ENCODE data around the gene CACNA1I.
"Not testable (repeated sequence)": the region's sequence is repeated elsewhere in the genome, so short reads cannot be mapped to it uniquely, and the experiment has no call there.

CACNA1I gene

DNA sequence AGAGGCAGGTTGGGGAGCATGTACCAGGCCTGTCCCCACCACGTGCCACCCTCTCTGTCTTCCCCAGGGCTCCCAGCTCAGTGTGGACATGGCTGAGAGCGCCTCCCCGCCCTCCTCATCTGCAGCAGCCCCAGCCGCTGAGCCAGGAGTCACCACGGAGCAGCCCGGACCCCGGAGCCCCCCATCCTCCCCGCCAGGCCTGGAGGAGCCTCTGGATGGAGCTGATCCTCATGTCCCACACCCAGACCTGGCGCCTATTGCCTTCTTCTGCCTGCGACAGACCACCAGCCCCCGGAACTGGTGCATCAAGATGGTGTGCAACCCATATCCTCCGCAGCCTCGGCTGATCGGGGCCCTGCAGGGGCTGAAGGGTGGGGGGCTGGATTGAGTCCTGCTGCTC, at the start of gene CACNA1I:
TSS of gene CACNA1I (plus strand) at position 89 of the 400 bp plus-strand sequence. CDS start at position 89, 0 bp downstream.
- no peaks in the 10 kb centered on the region for H3K36me3 ChIP-seq (ENCODE audit: insufficient read depth, low read length)
- no peak within 1 kb of the TSS for H3K4me3 ChIP-seq (ENCODE audit: low read depth, low read length)
- H3K79me2 ChIP-seq (ENCODE audit: control insufficient read depth, insufficient read depth, low read length, unreplicated experiment) = no peaks in the 10 kb centered on the region
- no peaks in the 10 kb centered on the region for H3K27me3 ChIP-seq (ENCODE audit: insufficient read depth, low read length)
- H3K4me1 ChIP-seq (ENCODE audit: control insufficient read depth, insufficient read depth, low read length, unreplicated experiment) = peaks cover 9% of the 10 kb centered on the region
- H2AFZ ChIP-seq (ENCODE audit: low read length, unreplicated experiment) = no peak within 1 kb of the TSS
- H3K27ac ChIP-seq (ENCODE audit: low read depth, low read length) = no peak within 1 kb of the TSS

DNA sequence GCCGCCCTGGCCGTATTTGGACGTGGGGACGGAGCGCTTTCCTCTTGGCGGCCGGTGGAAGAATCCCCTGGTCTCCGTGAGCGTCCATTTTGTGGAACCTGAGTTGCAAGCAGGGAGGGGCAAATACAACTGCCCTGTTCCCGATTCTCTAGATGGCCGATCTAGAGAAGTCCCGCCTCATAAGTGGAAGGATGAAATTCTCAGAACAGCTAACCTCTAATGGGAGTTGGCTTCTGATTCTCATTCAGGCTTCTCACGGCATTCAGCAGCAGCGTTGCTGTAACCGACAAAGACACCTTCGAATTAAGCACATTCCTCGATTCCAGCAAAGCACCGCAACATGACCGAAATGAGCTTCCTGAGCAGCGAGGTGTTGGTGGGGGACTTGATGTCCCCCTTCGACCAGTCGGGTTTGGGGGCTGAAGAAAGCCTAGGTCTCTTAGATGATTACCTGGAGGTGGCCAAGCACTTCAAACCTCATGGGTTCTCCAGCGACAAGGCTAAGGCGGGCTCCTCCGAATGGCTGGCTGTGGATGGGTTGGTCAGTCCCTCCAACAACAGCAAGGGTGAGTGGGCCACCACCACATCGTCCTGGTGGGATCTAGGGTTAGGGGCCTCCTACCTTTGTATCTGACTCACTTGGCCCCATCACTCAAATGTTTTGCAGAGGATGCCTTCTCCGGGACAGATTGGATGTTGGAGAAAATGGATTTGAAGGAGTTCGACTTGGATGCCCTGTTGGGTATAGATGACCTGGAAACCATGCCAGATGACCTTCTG, 49.3 kb upstream of the CACNA1I start:
- not testable (repeated sequence) for H3K27me3 ChIP-seq (ENCODE audit: insufficient read depth, low read length); H2AFZ ChIP-seq (ENCODE audit: low read length, unreplicated experiment)
- Histone ChIP-seq H3K36me3 (ENCODE audit: insufficient read depth, low read length) (peaks cover 18% of the 10 kb centered on the region), H3K4me1 (ENCODE audit: control insufficient read depth, insufficient read depth, low read length, unreplicated experiment) (peaks cover 15% of the 10 kb centered on the region), H3K27ac (ENCODE audit: low read depth, low read length) (peak overlapping the region; percentile 99), H3K4me3 (ENCODE audit: low read depth, low read length) (peak overlapping the region; percentile 96), H3K79me2 (ENCODE audit: control insufficient read depth, insufficient read depth, low read length, unreplicated experiment) (peaks cover 26% of the 10 kb centered on the region)

DNA sequence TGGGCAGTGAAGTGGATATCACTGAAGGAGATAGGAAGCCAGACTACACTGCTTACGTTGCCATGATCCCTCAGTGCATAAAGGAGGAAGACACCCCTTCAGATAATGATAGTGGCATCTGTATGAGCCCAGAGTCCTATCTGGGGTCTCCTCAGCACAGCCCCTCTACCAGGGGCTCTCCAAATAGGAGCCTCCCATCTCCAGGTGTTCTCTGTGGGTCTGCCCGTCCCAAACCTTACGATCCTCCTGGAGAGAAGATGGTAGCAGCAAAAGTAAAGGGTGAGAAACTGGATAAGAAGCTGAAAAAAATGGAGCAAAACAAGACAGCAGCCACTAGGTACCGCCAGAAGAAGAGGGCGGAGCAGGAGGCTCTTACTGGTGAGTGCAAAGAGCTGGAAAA, 48.5 kb upstream of the CACNA1I start:
- not testable (repeated sequence) for H3K27me3 ChIP-seq (ENCODE audit: insufficient read depth, low read length); H2AFZ ChIP-seq (ENCODE audit: low read length, unreplicated experiment)
- Histone ChIP-seq H3K36me3 (ENCODE audit: insufficient read depth, low read length) (peaks cover 18% of the 10 kb centered on the region), H3K4me3 (ENCODE audit: low read depth, low read length) (peak overlapping the region; percentile 96), H3K79me2 (ENCODE audit: control insufficient read depth, insufficient read depth, low read length, unreplicated experiment) (peaks cover 26% of the 10 kb centered on the region), H3K4me1 (ENCODE audit: control insufficient read depth, insufficient read depth, low read length, unreplicated experiment) (peaks cover 15% of the 10 kb centered on the region), H3K27ac (ENCODE audit: low read depth, low read length) (peak overlapping the region; percentile 99)

DNA sequence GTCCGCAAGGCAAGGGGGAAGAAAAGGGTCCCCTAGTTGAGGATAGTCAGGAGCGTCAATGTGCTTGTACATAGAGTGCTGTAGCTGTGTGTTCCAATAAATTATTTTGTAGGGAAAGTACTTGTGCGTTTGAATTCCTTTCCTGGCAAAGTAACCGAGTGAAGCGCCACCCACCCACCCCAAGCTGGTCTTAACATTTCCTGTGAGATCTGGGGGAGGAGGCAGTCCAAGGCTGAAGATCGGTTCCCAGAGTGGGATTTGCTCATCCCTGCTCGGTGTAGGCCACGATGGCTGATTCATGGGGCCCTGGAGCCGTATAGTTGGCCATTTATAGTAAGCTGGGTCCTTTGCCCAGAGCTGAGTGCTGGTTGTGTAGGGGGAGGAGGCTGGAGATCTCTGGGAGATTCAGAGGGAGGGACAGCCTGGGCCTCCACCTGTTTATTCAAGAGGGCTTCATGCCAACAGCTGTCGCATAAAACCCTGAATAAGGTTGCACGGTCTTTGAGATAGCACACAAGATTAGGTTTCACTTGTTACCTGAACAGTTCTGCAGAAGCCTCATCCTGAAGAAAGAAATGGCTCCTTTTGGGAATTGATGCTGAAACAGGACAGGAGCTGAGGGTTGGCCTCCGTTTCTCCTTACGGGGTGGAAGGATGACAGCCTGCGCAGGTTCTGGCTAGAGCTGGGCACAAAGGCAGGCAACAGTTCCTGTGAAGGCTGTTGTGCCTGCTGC, 47.8 kb upstream of the CACNA1I start:
- Histone ChIP-seq H3K36me3 (ENCODE audit: insufficient read depth, low read length) (peaks cover 18% of the 10 kb centered on the region), H2AFZ (ENCODE audit: low read length, unreplicated experiment) (no peak overlapping the region), H3K79me2 (ENCODE audit: control insufficient read depth, insufficient read depth, low read length, unreplicated experiment) (peaks cover 26% of the 10 kb centered on the region), H3K27ac (ENCODE audit: low read depth, low read length) (peak overlapping the region; percentile 27), H3K27me3 (ENCODE audit: insufficient read depth, low read length) (no peaks in the 10 kb centered on the region), H3K4me1 (ENCODE audit: control insufficient read depth, insufficient read depth, low read length, unreplicated experiment) (peaks cover 14% of the 10 kb centered on the region), H3K4me3 (ENCODE audit: low read depth, low read length) (peak overlapping the region; percentile 96)

DNA sequence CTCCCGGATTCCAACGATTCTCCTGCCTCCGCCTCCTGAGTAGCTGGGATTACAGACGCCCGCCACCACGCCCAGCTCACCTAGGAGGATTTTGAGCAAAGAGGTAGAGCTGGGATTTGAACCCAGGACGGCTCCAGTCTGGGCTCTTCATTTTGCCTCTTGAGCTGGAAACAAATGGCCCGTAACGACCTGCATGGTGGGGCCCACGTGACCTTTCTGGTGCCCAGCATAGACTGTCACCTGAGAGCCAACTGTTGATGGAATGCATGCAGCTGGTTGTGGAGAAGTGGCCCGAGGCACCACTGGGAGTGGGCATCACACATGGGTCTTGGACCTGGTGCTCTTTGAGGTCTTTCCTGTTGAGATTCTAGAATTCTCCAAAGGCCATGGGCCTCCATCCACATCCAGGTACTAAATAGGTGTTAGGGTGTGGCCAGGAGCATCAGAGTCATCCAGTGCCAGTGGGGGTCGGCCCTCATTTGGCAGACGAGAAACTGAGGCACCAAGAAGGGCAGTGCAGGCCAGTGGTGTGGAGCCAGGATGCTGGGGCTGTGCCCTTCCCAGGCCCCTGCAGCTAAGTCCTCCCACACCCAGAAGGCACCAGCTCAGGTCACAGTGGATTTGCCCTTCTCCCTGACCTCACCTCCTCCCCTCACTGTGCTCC, 46.3 kb upstream of the CACNA1I start:
- H3K27me3 ChIP-seq (ENCODE audit: insufficient read depth, low read length) = no peaks in the 10 kb centered on the region
- no peak overlapping the region for H2AFZ ChIP-seq (ENCODE audit: low read length, unreplicated experiment)
- peaks cover 3% of the 10 kb centered on the region for H3K4me1 ChIP-seq (ENCODE audit: control insufficient read depth, insufficient read depth, low read length, unreplicated experiment)
- peaks cover 27% of the 10 kb centered on the region for H3K79me2 ChIP-seq (ENCODE audit: control insufficient read depth, insufficient read depth, low read length, unreplicated experiment)
- peaks cover 18% of the 10 kb centered on the region for H3K36me3 ChIP-seq (ENCODE audit: insufficient read depth, low read length)
- no peak overlapping the region for H3K27ac ChIP-seq (ENCODE audit: low read depth, low read length)
- no peak overlapping the region for H3K4me3 ChIP-seq (ENCODE audit: low read depth, low read length)

DNA sequence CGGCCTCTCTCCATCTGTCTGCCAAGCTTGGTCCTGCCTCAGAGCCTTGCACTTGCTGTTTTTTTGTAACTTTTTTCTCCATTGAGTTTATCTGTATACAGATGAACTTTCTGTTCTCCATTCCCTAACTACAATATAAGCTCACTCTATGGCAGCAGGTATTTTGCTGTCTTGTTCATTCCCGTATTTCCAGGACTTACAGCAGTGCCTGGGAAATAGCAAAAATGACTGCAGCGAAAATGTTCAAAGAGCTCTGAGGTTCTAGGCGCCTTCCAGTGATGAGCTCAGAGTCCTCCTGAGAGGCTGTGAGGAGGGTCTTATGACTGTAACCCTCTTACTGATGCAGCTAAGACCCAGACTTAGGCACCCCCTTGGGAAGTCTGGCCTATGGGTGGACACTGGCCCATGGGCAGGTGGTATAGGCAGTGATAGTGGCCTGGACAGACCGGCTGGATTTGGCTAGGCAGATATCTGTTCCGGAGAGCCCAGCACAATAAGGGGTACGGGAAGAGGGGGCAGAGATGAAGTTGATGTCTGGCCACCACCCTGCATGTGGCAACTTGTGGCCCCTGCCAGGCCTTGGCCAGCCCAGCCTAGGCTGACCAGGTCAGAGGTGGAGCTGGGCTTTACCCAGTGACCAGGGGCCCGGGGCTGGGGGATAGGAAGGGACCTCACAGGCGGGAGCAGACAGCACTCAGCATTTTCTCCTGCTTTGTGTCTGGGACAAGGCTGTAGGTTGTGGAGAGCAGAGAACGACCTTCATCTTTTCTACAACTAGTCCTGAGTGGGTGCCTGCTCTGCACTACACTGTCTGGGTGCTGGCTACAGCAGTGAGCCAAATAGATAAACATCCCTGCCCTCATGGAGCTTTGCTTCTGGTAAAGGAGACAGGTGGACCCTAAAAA, 45.5 kb upstream of the CACNA1I start:
- H3K27ac ChIP-seq (ENCODE audit: low read depth, low read length) = no peak overlapping the region
- H2AFZ ChIP-seq (ENCODE audit: low read length, unreplicated experiment) = no peak overlapping the region
- no peaks in the 10 kb centered on the region for H3K27me3 ChIP-seq (ENCODE audit: insufficient read depth, low read length)
- peaks cover 18% of the 10 kb centered on the region for H3K36me3 ChIP-seq (ENCODE audit: insufficient read depth, low read length)
- H3K4me1 ChIP-seq (ENCODE audit: control insufficient read depth, insufficient read depth, low read length, unreplicated experiment) = peaks cover 7% of the 10 kb centered on the region
- peaks cover 27% of the 10 kb centered on the region for H3K79me2 ChIP-seq (ENCODE audit: control insufficient read depth, insufficient read depth, low read length, unreplicated experiment)
- H3K4me3 ChIP-seq (ENCODE audit: low read depth, low read length) = no peak overlapping the region

DNA sequence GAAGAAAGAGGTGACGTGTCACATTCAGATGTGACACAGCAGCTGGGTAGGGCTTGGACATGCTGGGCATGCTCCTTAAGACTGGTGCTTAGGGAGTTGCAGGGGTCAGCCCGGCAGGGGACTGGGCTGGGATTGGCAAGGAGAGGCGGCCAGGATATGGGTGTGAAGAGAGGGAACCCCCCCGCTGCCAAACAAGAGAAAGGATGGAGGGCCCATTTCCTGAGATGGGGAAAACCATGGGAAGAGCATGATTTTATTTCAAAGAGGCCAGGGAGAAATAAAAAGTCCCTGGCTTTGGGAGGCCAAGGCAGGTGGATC, 44.9 kb upstream of the CACNA1I start:
- Histone ChIP-seq H3K36me3 (ENCODE audit: insufficient read depth, low read length) (peaks cover 18% of the 10 kb centered on the region), H3K27me3 (ENCODE audit: insufficient read depth, low read length) (no peaks in the 10 kb centered on the region), H3K4me1 (ENCODE audit: control insufficient read depth, insufficient read depth, low read length, unreplicated experiment) (peaks cover 7% of the 10 kb centered on the region), H2AFZ (ENCODE audit: low read length, unreplicated experiment) (no peak overlapping the region), H3K4me3 (ENCODE audit: low read depth, low read length) (no peak overlapping the region), H3K79me2 (ENCODE audit: control insufficient read depth, insufficient read depth, low read length, unreplicated experiment) (peaks cover 25% of the 10 kb centered on the region), H3K27ac (ENCODE audit: low read depth, low read length) (no peak overlapping the region)

DNA sequence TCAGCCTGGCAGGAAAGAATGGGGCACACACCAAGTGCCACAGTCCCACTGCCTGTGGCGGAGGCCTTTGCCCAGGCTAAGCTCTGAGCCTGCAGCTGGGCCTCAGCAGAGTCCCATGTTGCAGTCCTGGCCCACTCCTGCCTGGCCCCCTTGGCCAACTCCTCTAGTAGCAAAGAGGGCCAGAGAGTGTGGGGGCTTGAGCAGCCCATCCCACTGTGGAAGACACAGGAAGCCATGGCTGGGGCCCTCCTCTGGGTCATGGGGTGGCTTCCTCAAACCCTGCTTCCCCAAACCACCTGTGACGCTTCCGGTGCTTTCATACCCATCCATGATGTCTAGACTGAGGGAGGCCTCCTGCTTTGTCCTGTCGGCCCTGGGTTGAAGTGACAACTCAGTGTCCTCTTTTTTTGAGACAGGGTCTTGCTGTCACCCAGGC, 43.8 kb upstream of the CACNA1I start:
- H2AFZ ChIP-seq (ENCODE audit: low read length, unreplicated experiment) = no peak overlapping the region
- no peaks in the 10 kb centered on the region for H3K27me3 ChIP-seq (ENCODE audit: insufficient read depth, low read length)
- H3K27ac ChIP-seq (ENCODE audit: low read depth, low read length) = no peak overlapping the region
- H3K4me1 ChIP-seq (ENCODE audit: control insufficient read depth, insufficient read depth, low read length, unreplicated experiment) = peaks cover 15% of the 10 kb centered on the region
- no peak overlapping the region for H3K4me3 ChIP-seq (ENCODE audit: low read depth, low read length)
- peaks cover 22% of the 10 kb centered on the region for H3K79me2 ChIP-seq (ENCODE audit: control insufficient read depth, insufficient read depth, low read length, unreplicated experiment)
- peaks cover 10% of the 10 kb centered on the region; the same call in 1 of the 2 replicates for H3K36me3 ChIP-seq (ENCODE audit: insufficient read depth, low read length)

DNA sequence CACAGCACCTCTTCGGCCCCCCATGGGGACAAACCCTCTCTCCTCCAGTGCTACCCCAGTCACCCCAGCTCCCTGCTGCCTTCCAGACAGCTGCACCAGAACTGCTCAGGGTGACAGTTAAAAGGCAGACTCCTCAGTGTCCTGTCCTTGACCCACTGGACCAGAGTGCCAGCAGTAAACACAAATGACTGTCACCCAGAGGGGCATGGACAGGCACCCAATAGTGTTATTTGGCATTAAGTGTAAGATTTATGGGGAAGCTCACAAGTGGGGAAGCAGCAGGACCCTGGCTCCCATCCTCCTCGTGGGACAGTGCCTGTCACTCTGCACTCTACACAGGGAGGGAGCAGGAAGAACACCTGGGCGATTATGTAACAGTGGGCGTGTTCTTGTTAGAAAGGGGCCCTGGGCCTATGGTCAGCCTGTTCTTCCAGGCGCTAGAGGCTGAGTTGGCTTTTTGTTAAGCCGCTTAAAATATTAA, 43.0 kb upstream of the CACNA1I start:
- H3K4me3 ChIP-seq (ENCODE audit: low read depth, low read length) = no peak overlapping the region
- peaks cover 15% of the 10 kb centered on the region for H3K4me1 ChIP-seq (ENCODE audit: control insufficient read depth, insufficient read depth, low read length, unreplicated experiment)
- peaks cover 6% of the 10 kb centered on the region; the same call in 1 of the 2 replicates for H3K36me3 ChIP-seq (ENCODE audit: insufficient read depth, low read length)
- H2AFZ ChIP-seq (ENCODE audit: low read length, unreplicated experiment) = no peak overlapping the region
- peaks cover 23% of the 10 kb centered on the region for H3K79me2 ChIP-seq (ENCODE audit: control insufficient read depth, insufficient read depth, low read length, unreplicated experiment)
- no peaks in the 10 kb centered on the region for H3K27me3 ChIP-seq (ENCODE audit: insufficient read depth, low read length)
- no peak overlapping the region for H3K27ac ChIP-seq (ENCODE audit: low read depth, low read length)
